HCT116 (cell line): ENCODE data around the gene ZNF423. TPM values are rescaled to one million over a fixed set of nuclear protein-coding genes. Genes with fewer than 3 reads are reported as not detected.

ENCODE experiments used
- ATAC-seq: fragments of 200-7000 bp; cut with Tn5 transposase; 2 replicates; pipeline ENCODE4 v1.9.1; 2020; ENCODE audit warnings: mild to moderate bottlenecking, moderate library complexity
- BruUV-seq: library from RNA; stranded (reverse); fragments of 400-500 nt; replicated peaks from 2 replicates; lab custom pipeline; 2021; lab: Mats Ljungman, UMichigan
- CTCF ChIA-PET: fragments of 300-600 bp; sonication (Branson Sonifier 250); formaldehyde crosslinking; loops from one replicate; lab custom pipeline; 2021; ENCODE audit warnings: antibody characterized with exemption; lab: Charles Lee
- POLR2A ChIA-PET: fragments of 300-600, 350-600 bp; sonication (Branson Sonifier 250); formaldehyde crosslinking; loops from one replicate; lab custom pipeline; 2021; ENCODE audit warnings: antibody characterized with exemption; lab: Charles Lee
- RAD21 ChIA-PET, 2 experiments: fragments of 300-600 bp; sonication (Branson Sonifier 250); formaldehyde crosslinking; loops; one replicate each; lab custom pipeline; 2023; ENCODE audit warnings: low total read pairs in 2 of 2; ENCODE audit not compliant: uncharacterized antibody in 2 of 2, unreplicated experiment in 2 of 2, low non-redundant PET in 1 of 2; lab: Charles Lee
- DNase-seq: peaks from one replicate; pipeline ENCODE4 v3.0.0-alpha.2; 2010; ENCODE audit warnings: low read depth, low spot score
- H2AFZ ChIP-seq: fragments of 200-600 bp; shearing (Covaris generic), sonication (generic); 2 replicates; pipeline ENCODE4 v1.6.1; 2017; ENCODE audit warnings: low read depth, mixed run types, mixed read lengths, antibody characterized with exemption, low read length; ENCODE audit not compliant: poor library complexity, severe bottlenecking
- H3K27ac ChIP-seq: 2 replicates; pipeline ENCODE4 v1.5.1; 2012; ENCODE audit warnings: low read depth, low read length
- H3K27me3 ChIP-seq: fragments of 200-600 bp; sonication (generic); 2 replicates; pipeline ENCODE4 v1.6.1; 2016; ENCODE audit warnings: mixed run types, low read length, mixed read lengths; ENCODE audit not compliant: insufficient read depth
- H3K36me3 ChIP-seq, 2 experiments: fragments of 200-500 bp in 1 of 2; fragments of 200-600 bp in 1 of 2; sonication (Bioruptor generic) in 1 of 2; sonication (generic) in 1 of 2; 2 replicates each; pipeline versions ENCODE4 v1.5.1 to v1.6.1; 2014 to 2016; ENCODE audit warnings: low read length in 2 of 2, inconsistent platforms in 1 of 2, mixed read lengths in 1 of 2, mixed run types in 1 of 2; ENCODE audit not compliant: insufficient read depth in 2 of 2, control insufficient read depth in 1 of 2
- H3K4me1 ChIP-seq, 2 experiments: fragments of 200-600 bp in 1 of 2; sonication (generic) in 1 of 2; 2 replicates each; pipeline versions ENCODE4 v1.5.1 to v1.6.1; 2012 to 2017; ENCODE audit warnings: low read length in 2 of 2, inconsistent platforms in 1 of 2, mild to moderate bottlenecking in 1 of 2, mixed read lengths in 1 of 2, mixed run types in 1 of 2, moderate library complexity in 1 of 2; ENCODE audit not compliant: insufficient read depth in 2 of 2, control insufficient read depth in 1 of 2
- H3K4me2 ChIP-seq: fragments of 200-600 bp; sonication (generic); 2 replicates; pipeline ENCODE4 v1.6.1; 2017; ENCODE audit warnings: mixed run types, low read length, mixed read lengths
- H3K4me3 ChIP-seq, 2 experiments: fragments of 200-600 bp in 1 of 2; sonication (generic) in 1 of 2; replicated peaks in 1 of 2; 2 replicates each; pipeline ENCODE4 v1.5.1; 2011 to 2016; ENCODE audit warnings: low read length in 2 of 2, control low read depth in 1 of 2, low read depth in 1 of 2, mild to moderate bottlenecking in 1 of 2, mixed read lengths in 1 of 2, mixed run types in 1 of 2
- H3K79me2 ChIP-seq: fragments of 200-600 bp; sonication (generic); 2 replicates; pipeline ENCODE4 v1.6.1; 2017; ENCODE audit warnings: mild to moderate bottlenecking, mixed run types, low read length, moderate library complexity, mixed read lengths; ENCODE audit not compliant: insufficient read depth
- H3K9ac ChIP-seq: fragments of 200-600 bp; sonication (generic); 2 replicates; pipeline ENCODE4 v1.6.1; 2016; ENCODE audit warnings: low read length, mixed read lengths
- H3K9me2 ChIP-seq: fragments of 200-600 bp; sonication (generic), shearing (Covaris generic); 2 replicates; pipeline ENCODE4 v1.6.1; 2017; ENCODE audit warnings: mixed run types, mild to moderate bottlenecking, moderate library complexity; ENCODE audit not compliant: insufficient read depth
- H3K9me3 ChIP-seq, 2 experiments: fragments of 200-500 bp in 1 of 2; fragments of 200-600 bp in 1 of 2; sonication (Bioruptor generic) in 1 of 2; sonication (generic) in 1 of 2; 2 replicates each; pipeline ENCODE4 v1.6.1; 2014 to 2017; ENCODE audit warnings: low read length in 2 of 2, mixed read lengths in 2 of 2, inconsistent platforms in 1 of 2, low read depth in 1 of 2, mild to moderate bottlenecking in 1 of 2, mixed run types in 1 of 2, moderate library complexity in 1 of 2; ENCODE audit not compliant: control insufficient read depth in 1 of 2, insufficient read depth in 1 of 2
- H4K20me1 ChIP-seq: fragments of 200-600 bp; sonication (generic), shearing (Covaris generic); 2 replicates; pipeline ENCODE4 v1.6.1; 2017; ENCODE audit warnings: mixed run types, mild to moderate bottlenecking, moderate library complexity; ENCODE audit not compliant: insufficient read depth
- CEBPB ChIP-seq: IDR thresholded peaks from 2 replicates; pipeline ENCODE4 v1.6.1; 2012; ENCODE audit warnings: low read depth
- EGR1 ChIP-seq: IDR thresholded peaks from 2 replicates; pipeline ENCODE4 v1.6.1; 2012; ENCODE audit warnings: low read depth
- JUND ChIP-seq: IDR thresholded peaks from 2 replicates; pipeline ENCODE4 v1.6.1; 2012
- POLR2A ChIP-seq: IDR thresholded peaks from 2 replicates; pipeline ENCODE4 v1.7.0; 2011; ENCODE audit warnings: borderline replicate concordance; ENCODE audit not compliant: insufficient read depth, insufficient read length; ENCODE audit errors: extremely low read depth
- ZFX ChIP-seq: fragments of 450-650 bp; IDR thresholded peaks from 2 replicates; pipeline ENCODE4 v1.6.1; 2017
- intact Hi-C: fragments of 100-400 bp; cut with micrococcal nuclease; formaldehyde crosslinking; loops from 2 replicates; pipeline ENCODE4 v1.10.0; 2022
- total RNA-seq: library from RNA; stranded (reverse); gene quantifications from one replicate; pipeline ENCODE4 v1.2.1, GENCODE V29; 2021; ENCODE audit not compliant: unreplicated experiment

Gene ZNF423
- total RNA-seq, 1 experiment from 2014 or later, result 0.22 TPM

- intact Hi-C loops, result no loop called here
- ChIA-PET POLR2A (no interaction called here), CTCF (no interaction called here), RAD21 (no interaction called here)
- Histone ChIP-seq H3K4me3 (no peak overlapping the region), H4K20me1 (no peaks in the 10 kb centered on the region), H3K4me1 (no peaks in the 10 kb centered on the region), H3K9me3 (no peaks in the 10 kb centered on the region), H3K9me2 (no peaks in the 10 kb centered on the region), H3K9ac (no peak overlapping the region), H2AFZ (no peak overlapping the region), H3K36me3 (no peaks in the 10 kb centered on the region), H3K79me2 (no peaks in the 10 kb centered on the region), H3K4me2 (no peak overlapping the region), H3K27me3 (peaks cover 22% of the 10 kb centered on the region), H3K27ac (no peak overlapping the region)
- ATAC-seq (no peak), DNase-seq (no peak)
- no TSS peak for BruUV-seq
- TF ChIP-seq EGR1, result no peak
- TF ChIP-seq ZFX, result no peak
Measured at GRCh38 chr16:49473131-49473530, 382.8 kb downstream of the ZNF423 start.

GRCh38 chr16:49472598-49472997, 383.3 kb downstream of the ZNF423 start:
- TF ChIP-seq JUND (no peak), CEBPB (no peak), POLR2A (no peak)
- TF ChIP-seq, all 23 proteins: peak for 0
- intact Hi-C loops, result no loop called here
- Histone ChIP-seq H3K9ac (no peak overlapping the region), H3K9me2 (no peaks in the 10 kb centered on the region), H3K79me2 (no peaks in the 10 kb centered on the region), H3K9me3 (no peaks in the 10 kb centered on the region), H3K27me3 (peaks cover 22% of the 10 kb centered on the region), H4K20me1 (no peaks in the 10 kb centered on the region), H3K4me1 (no peaks in the 10 kb centered on the region), H3K4me2 (no peak overlapping the region), H3K27ac (no peak overlapping the region), H3K36me3 (no peaks in the 10 kb centered on the region), H2AFZ (no peak overlapping the region), H3K4me3 (no peak overlapping the region)
- no peak for ATAC-seq
- no peak for DNase-seq
- RAD21 ChIA-PET, result no interaction called here
- no TSS peak for BruUV-seq
- CTCF ChIA-PET, result no interaction called here
- POLR2A ChIA-PET, result no interaction called here
